WI38 (cell line): Measurements from ENCODE around the gene C11orf98.
"Not testable (repeated sequence)": the region's sequence is repeated elsewhere in the genome, so short reads cannot be mapped to it uniquely, and the experiment has no call there.

Experiments
- H3K4me3 ChIP-seq: 2 replicates; pipeline ENCODE4 v1.5.1; 2011; ENCODE audit warnings: low read depth, mild to moderate bottlenecking, control low read depth, low read length
- TF ChIP-seq, protein P1 (sequence below): IDR thresholded peaks from 2 replicates; pipeline ENCODE4 v1.5.1; 2012; ENCODE audit warnings: low read depth, mild to moderate bottlenecking, control low read depth, low read length

Gene C11orf98

GRCh38 chr11:62678770-62679696 is 14.0 kb upstream of the C11orf98 start, which contains the start of gene UBXN1:
Gene UBXN1 (minus strand): TSS chr11:62679073. CDS start chr11:62678923, 150 bp downstream.
- peak within 1 kb of the TSS; percentile 96 for H3K4me3 ChIP-seq
- TF ChIP-seq, protein P1, sequence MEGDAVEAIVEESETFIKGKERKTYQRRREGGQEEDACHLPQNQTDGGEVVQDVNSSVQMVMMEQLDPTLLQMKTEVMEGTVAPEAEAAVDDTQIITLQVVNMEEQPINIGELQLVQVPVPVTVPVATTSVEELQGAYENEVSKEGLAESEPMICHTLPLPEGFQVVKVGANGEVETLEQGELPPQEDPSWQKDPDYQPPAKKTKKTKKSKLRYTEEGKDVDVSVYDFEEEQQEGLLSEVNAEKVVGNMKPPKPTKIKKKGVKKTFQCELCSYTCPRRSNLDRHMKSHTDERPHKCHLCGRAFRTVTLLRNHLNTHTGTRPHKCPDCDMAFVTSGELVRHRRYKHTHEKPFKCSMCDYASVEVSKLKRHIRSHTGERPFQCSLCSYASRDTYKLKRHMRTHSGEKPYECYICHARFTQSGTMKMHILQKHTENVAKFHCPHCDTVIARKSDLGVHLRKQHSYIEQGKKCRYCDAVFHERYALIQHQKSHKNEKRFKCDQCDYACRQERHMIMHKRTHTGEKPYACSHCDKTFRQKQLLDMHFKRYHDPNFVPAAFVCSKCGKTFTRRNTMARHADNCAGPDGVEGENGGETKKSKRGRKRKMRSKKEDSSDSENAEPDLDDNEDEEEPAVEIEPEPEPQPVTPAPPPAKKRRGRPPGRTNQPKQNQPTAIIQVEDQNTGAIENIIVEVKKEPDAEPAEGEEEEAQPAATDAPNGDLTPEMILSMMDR = no peak

DNA sequence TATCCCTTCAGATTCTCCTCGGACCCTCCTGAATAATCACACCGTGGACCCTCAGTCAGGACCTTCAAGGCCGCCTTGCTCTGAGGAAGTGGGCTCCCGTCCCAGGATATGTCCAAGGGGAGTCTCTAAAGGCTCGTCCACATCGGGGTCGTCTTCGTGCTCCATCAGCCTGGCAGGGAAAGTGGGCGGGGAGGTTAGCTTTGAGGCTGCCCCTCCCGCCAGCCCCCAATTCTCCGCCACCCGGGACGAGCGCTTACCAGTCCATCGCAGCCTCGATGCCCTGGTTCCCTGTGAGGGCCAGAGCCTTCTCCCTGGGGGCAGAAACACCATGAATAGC is 13.4 kb upstream of the C11orf98 start:
- peak overlapping the region; percentile 96 for H3K4me3 ChIP-seq
- TF ChIP-seq, protein P1 = no peak

DNA sequence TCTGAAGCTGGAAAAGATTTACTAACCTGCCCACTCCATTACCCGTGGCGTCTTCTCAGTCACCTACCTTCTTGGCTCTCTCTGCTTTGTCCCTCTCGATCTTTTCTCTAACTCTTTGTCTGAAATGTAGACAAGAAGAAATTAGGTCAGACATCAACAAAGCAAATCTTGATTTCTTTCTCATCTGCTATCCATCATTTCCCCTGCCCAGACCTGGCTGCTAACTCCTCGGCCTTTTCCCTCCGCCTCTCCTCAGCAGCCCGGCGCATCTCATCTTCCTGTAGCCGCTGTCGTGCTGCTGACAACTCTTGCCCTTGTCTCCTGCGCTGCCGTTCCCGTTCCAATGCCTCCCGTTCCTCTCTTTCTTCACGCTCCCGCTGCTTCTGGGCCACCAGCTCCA is 12.7 kb upstream of the C11orf98 start:
- peak overlapping the region; percentile 96 for H3K4me3 ChIP-seq
- TF ChIP-seq, protein P1 = no peak

DNA sequence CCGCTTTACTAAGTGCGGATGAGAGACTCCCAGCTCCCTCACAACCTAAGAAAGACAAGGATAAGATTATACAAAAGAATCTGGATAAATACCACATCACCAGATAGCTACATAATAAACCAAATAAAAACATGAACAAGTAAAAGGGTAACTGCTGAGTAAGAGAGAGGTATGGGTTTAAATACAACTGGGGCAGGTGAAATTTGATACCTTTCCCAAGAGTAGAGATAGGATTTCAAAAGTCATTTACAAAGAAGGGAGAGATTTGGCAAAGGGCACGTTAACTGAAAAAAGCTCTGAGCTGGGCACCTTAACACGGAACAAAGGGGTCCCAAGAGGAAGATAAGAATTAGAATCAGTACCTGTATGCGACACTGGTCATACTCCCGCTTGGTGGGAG is 12.1 kb upstream of the C11orf98 start:
- TF ChIP-seq, protein P1 = no peak
- no peak overlapping the region for H3K4me3 ChIP-seq

DNA sequence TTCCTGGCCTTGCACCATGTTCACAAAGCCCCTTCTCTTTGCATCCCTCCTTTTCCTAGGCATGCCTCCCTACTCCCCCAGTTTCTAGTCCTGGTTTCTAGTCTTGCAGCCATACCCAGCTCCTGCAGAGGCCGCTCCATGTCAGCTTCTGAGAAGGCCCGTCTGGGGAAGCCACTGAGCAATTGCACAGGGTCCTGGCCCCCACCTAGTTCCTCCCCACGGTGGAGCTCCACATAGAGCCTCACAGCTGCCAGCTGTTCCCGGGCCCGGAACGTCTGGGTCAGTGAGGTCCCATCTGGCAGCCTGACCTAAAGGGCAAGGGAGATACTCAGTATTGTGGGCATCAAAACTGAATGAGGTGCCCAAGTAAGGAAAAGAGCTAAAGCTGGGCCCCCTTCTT is 11.7 kb upstream of the C11orf98 start:
- no peak overlapping the region for H3K4me3 ChIP-seq
- TF ChIP-seq, protein P1 = no peak

GRCh38 chr11:62675415-62675814 is 10.4 kb upstream of the C11orf98 start:
- H3K4me3 ChIP-seq = not testable (repeated sequence)

GRCh38 chr11:62673196-62673525 is 8.2 kb upstream of the C11orf98 start:
- H3K4me3 ChIP-seq = no peak overlapping the region
- TF ChIP-seq, protein P1 = no peak
